Vein endothelial cell (primary cell): ENCODE data around the gene EMCN. TPM values are rescaled to one million over a fixed set of nuclear protein-coding genes. Genes with fewer than 3 reads are reported as not detected.

Source experiments
- total RNA-seq: library from RNA; depleted of rRNA; stranded (reverse); fragments of >200 nt; gene quantifications from 2 replicates; pipeline ENCODE4 v1.2.3, GENCODE V29; 2012

The EMCN gene, protein sequence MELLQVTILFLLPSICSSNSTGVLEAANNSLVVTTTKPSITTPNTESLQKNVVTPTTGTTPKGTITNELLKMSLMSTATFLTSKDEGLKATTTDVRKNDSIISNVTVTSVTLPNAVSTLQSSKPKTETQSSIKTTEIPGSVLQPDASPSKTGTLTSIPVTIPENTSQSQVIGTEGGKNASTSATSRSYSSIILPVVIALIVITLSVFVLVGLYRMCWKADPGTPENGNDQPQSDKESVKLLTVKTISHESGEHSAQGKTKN
- total RNA-seq: 158 and 216 TPM in 2 replicates

DNA sequence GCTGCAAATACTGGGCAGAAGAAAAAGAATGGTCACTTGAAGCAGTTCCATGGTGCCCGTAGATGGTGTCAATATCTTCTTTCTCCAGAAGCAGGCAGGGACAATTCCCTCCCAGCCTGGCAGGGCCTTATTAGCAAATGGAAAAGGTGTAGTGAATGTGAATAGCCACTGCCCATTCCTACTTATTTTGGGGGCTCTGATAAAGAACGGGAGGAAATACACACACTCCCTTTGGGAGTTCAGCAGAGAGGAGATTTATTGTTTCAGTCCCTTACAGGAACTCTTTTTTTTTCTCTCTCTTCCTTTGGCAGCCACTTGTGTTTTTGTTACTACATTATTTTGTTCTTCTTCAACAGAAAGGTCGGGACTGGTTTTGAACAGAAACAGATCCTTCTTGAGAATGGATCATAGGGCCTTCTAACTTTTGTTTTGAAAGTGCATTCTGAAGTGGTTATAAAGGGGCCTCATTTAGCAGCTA, at the start of gene EMCN:
Gene EMCN (minus strand): TSS at position 159 of the 478 bp plus-strand sequence. CDS start 108 bp downstream, at position 51.

